ENCODE data around the gene FAM149A. TPM values are rescaled to one million over a fixed set of nuclear protein-coding genes. Genes with fewer than 3 reads are reported as not detected.

Gene FAM149A
- total RNA-seq, 1 donor from 2014 or later = 6.8 TPM

DNA sequence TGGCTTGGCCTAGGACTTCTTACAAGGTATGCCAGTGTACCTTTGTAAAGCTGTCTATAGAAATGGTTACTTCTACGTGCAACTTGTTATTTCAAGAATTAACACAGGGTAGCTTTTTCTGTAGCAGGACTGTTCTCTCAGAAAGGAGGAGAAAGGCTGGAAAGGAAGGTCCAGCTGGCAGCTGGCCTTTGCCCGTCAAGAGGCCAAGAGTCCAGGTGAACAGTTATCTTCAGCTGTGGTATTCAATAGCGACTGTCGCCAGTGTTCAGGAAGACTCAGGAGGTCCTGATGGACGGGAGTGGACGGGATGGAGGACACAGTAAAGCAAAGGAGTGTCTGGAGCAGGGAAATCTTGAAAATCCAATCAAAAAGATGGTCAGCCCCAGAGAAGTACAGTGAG, 91.6 kb downstream of the FAM149A start:
- H3K9me3 ChIP-seq (ENCODE audit: control insufficient read depth in 3 of 3, low read length in 3 of 3) = no peaks in the 10 kb centered on the region
- H3K36me3 ChIP-seq (ENCODE audit: control insufficient read depth in 3 of 3, insufficient read depth in 3 of 3, low read length in 3 of 3) = peaks cover 5 to 30% (median 12%) of the 10 kb centered on the region in 3 donors
- no peaks in the 10 kb centered on the region for H3K27me3 ChIP-seq (ENCODE audit: control insufficient read depth in 3 of 3, insufficient read depth in 3 of 3, low read length in 3 of 3)
- H3K4me1 ChIP-seq (ENCODE audit: control insufficient read depth in 3 of 3, insufficient read depth in 3 of 3, low read length in 3 of 3) = peaks cover 5 to 21% (median 10%) of the 10 kb centered on the region in 3 donors
- no peak overlapping the region for H3K27ac ChIP-seq (ENCODE audit: low read depth, low read length)
- H3K9ac ChIP-seq (ENCODE audit: low read depth in 1 of 3, low read length in 3 of 3) = no peak overlapping the region
- no peak overlapping the region for H3K4me3 ChIP-seq (ENCODE audit: low read length in 3 of 3)

DNA sequence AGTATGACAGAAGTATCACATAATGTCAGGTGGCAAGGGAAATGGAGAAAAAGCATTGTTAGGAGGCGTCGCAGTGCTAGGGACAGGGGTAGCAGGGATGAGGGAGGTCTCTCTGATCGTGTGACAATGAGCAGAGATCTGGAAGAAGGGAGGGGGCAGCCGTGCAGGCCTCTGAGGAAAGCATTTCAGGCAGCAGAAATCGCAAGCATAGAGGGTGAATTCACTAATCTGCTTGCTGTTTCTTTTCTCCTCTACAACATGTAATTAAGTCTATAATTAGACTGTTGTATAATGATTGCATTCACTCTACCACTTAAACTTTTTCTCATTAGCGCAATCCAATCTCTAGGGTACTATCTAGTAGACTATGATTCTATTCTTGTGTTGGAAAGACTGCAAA, 96.0 kb downstream of the FAM149A start:
- no peak overlapping the region for H3K9ac ChIP-seq (ENCODE audit: low read depth in 1 of 3, low read length in 3 of 3)
- no peaks in the 10 kb centered on the region for H3K4me1 ChIP-seq (ENCODE audit: control insufficient read depth in 3 of 3, insufficient read depth in 3 of 3, low read length in 3 of 3)
- no peak overlapping the region for H3K4me3 ChIP-seq (ENCODE audit: low read length in 3 of 3)
- no peaks in the 10 kb centered on the region for H3K9me3 ChIP-seq (ENCODE audit: control insufficient read depth in 3 of 3, low read length in 3 of 3)
- no peak overlapping the region for H3K27ac ChIP-seq (ENCODE audit: low read depth, low read length)
- H3K27me3 ChIP-seq (ENCODE audit: control insufficient read depth in 3 of 3, insufficient read depth in 3 of 3, low read length in 3 of 3) = no peaks in the 10 kb centered on the region
- H3K36me3 ChIP-seq (ENCODE audit: control insufficient read depth in 3 of 3, insufficient read depth in 3 of 3, low read length in 3 of 3) = peaks cover under 1 to 31% (median 13%) of the 10 kb centered on the region in 3 donors

DNA sequence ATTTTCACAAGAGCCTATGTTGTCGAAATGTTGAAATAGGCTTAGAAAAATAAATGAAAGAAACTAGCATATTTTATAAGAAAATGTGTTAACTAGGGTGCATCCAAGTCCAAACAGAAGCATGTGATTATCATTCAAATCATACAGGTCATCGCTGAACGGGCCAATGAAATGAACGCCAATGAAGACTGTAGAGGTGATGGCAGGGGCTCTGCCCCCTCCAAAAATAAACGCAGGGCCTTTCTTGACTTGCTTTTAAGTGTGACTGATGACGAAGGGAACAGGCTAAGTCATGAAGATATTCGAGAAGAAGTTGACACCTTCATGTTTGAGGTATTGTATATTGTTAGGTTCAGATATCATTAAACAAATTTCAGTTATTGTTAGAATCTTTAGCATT, 96.5 kb downstream of the FAM149A start:
- peaks cover 0 to 29% (median 14%) of the 10 kb centered on the region in 3 donors for H3K36me3 ChIP-seq (ENCODE audit: control insufficient read depth in 3 of 3, insufficient read depth in 3 of 3, low read length in 3 of 3)
- H3K9me3 ChIP-seq (ENCODE audit: control insufficient read depth in 3 of 3, low read length in 3 of 3) = no peaks in the 10 kb centered on the region
- no peak overlapping the region for H3K4me3 ChIP-seq (ENCODE audit: low read length in 3 of 3)
- H3K27me3 ChIP-seq (ENCODE audit: control insufficient read depth in 3 of 3, insufficient read depth in 3 of 3, low read length in 3 of 3) = no peaks in the 10 kb centered on the region
- H3K4me1 ChIP-seq (ENCODE audit: control insufficient read depth in 3 of 3, insufficient read depth in 3 of 3, low read length in 3 of 3) = no peaks in the 10 kb centered on the region
- H3K27ac ChIP-seq (ENCODE audit: low read depth, low read length) = no peak overlapping the region
- H3K9ac ChIP-seq (ENCODE audit: low read depth in 1 of 3, low read length in 3 of 3) = no peak overlapping the region

DNA sequence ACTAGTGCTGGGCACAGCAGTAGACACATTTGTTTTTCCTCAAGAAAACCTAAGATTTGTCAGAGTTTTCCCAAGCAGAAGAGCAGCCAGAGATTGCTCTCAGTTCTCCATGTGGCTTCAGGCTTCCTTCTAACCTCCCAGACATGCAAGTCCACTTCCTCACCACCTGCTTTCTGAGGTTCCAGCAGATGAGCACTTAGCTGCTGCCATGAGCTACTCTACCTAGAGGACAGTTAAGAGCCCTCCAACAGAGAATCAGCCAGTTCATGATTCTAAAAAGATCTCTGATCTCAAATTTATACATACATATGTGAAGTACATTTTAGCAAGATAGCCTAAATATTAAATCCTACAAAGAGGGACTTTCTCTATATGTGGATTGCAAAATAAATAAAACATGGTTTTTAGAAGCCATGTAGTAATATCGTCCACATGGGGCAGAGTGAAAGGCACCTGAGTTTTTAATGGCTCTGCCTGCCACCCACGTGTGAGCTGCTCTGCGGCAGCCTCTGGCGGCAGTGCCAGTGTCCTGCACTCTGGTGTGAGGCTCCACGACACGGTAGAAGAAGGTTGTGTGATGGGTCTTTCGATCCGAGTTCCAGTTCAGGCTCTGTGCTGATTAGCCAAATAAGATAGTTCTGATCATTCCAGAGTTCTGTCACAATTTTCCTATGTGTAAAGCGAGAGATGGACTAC, 97.2 kb downstream of the FAM149A start:
- no peak overlapping the region for H3K4me3 ChIP-seq (ENCODE audit: low read length in 3 of 3)
- H3K9me3 ChIP-seq (ENCODE audit: control insufficient read depth in 3 of 3, low read length in 3 of 3) = no peaks in the 10 kb centered on the region
- peaks cover 0 to 25% (median 14%) of the 10 kb centered on the region in 3 donors for H3K36me3 ChIP-seq (ENCODE audit: control insufficient read depth in 3 of 3, insufficient read depth in 3 of 3, low read length in 3 of 3)
- no peaks in the 10 kb centered on the region for H3K27me3 ChIP-seq (ENCODE audit: control insufficient read depth in 3 of 3, insufficient read depth in 3 of 3, low read length in 3 of 3)
- no peak overlapping the region for H3K27ac ChIP-seq (ENCODE audit: low read depth, low read length)
- H3K9ac ChIP-seq (ENCODE audit: low read depth in 1 of 3, low read length in 3 of 3) = no peak overlapping the region
- H3K4me1 ChIP-seq (ENCODE audit: control insufficient read depth in 3 of 3, insufficient read depth in 3 of 3, low read length in 3 of 3) = no peaks in the 10 kb centered on the region

DNA sequence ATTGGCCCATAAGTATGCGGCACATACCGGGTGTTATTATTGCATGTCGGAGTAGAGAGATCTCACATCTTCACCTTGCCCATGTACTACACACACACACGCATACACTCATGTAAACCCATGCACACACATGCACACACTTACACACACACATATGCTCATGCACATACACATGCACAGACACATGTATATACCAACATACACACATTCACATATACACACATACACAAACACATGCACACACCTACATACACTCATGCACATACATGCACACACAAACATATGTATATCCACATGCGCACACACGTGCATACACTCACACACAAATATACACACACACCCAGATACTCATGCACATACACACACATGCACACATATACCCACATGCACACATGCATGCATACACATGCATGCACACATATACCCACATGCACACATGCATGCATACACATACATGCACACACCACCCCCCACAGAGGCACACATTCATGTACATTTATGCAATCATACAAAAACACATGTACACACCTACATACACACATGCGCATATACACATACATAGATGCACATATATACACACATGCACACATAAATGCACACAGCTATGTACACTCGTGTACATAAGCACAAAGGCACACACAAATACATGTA, 98.1 kb downstream of the FAM149A start:
- Histone ChIP-seq H3K9ac (ENCODE audit: low read depth in 1 of 3, low read length in 3 of 3) (no peak overlapping the region), H3K27me3 (ENCODE audit: control insufficient read depth in 3 of 3, insufficient read depth in 3 of 3, low read length in 3 of 3) (no peaks in the 10 kb centered on the region), H3K9me3 (ENCODE audit: control insufficient read depth in 3 of 3, low read length in 3 of 3) (no peaks in the 10 kb centered on the region), H3K4me1 (ENCODE audit: control insufficient read depth in 3 of 3, insufficient read depth in 3 of 3, low read length in 3 of 3) (no peaks in the 10 kb centered on the region), H3K27ac (ENCODE audit: low read depth, low read length) (no peak overlapping the region), H3K4me3 (ENCODE audit: low read length in 3 of 3) (no peak overlapping the region), H3K36me3 (ENCODE audit: control insufficient read depth in 3 of 3, insufficient read depth in 3 of 3, low read length in 3 of 3) (peaks cover 0 to 16% (median 9%) of the 10 kb centered on the region in 3 donors)

DNA sequence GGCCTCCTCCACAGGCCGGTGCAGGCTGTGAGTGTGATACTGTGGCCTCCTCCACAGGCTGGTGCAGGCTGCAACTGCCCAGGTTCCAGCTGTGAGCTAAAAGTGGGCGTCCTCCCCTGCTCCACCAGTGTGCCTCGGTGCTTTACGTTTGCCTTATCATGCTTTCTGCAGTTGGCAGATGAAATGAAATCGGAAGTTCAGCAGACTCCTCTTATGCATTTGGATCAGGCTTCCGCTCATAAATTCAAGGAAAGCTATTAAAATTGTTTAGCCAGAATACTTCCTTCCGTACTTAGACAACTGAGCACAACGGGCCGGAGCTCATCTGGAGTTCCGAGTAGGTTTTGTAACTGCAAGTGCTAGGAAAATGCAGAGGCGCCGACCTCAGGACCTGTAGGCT, 98.9 kb downstream of the FAM149A start:
- peaks cover 0 to 12% (median 7%) of the 10 kb centered on the region in 3 donors for H3K36me3 ChIP-seq (ENCODE audit: control insufficient read depth in 3 of 3, insufficient read depth in 3 of 3, low read length in 3 of 3)
- no peak overlapping the region for H3K4me3 ChIP-seq (ENCODE audit: low read length in 3 of 3)
- H3K9me3 ChIP-seq (ENCODE audit: control insufficient read depth in 3 of 3, low read length in 3 of 3) = no peaks in the 10 kb centered on the region
- no peaks in the 10 kb centered on the region for H3K27me3 ChIP-seq (ENCODE audit: control insufficient read depth in 3 of 3, insufficient read depth in 3 of 3, low read length in 3 of 3)
- no peaks in the 10 kb centered on the region for H3K4me1 ChIP-seq (ENCODE audit: control insufficient read depth in 3 of 3, insufficient read depth in 3 of 3, low read length in 3 of 3)
- no peak overlapping the region for H3K27ac ChIP-seq (ENCODE audit: low read depth, low read length)
- H3K9ac ChIP-seq (ENCODE audit: low read depth in 1 of 3, low read length in 3 of 3) = no peak overlapping the region

DNA sequence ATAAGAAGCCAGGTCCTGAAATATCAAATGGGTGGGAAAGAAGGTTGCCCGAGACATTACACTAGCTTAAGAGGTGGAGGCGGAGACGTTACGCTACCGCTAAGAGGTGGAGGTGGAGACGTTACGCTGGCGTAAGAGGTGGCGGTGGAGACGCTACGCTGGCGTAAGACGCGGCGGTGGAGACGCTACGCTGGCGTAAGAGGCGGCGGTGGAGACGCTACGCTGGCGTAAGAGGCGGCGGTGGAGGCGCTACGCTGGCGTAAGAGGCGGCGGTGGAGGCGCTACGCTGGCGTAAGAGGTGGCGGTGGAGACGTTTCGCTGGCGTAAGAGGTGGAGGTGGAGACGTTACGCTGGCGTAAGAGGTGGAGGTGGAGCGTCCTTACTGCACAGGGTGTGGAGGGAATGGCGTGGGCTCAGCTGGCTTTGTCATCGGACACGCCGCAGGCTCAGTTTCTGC, 99.6 kb downstream of the FAM149A start:
- Histone ChIP-seq H3K27ac (ENCODE audit: low read depth, low read length) (no peak overlapping the region), H3K9me3 (ENCODE audit: control insufficient read depth in 3 of 3, low read length in 3 of 3) (peaks cover 0 to 2% (median 0%) of the 10 kb centered on the region in 3 donors), H3K27me3 (ENCODE audit: control insufficient read depth in 3 of 3, insufficient read depth in 3 of 3, low read length in 3 of 3) (no peaks in the 10 kb centered on the region), H3K4me1 (ENCODE audit: control insufficient read depth in 3 of 3, insufficient read depth in 3 of 3, low read length in 3 of 3) (no peaks in the 10 kb centered on the region), H3K36me3 (ENCODE audit: control insufficient read depth in 3 of 3, insufficient read depth in 3 of 3, low read length in 3 of 3) (peaks cover 0 to 11% (median 11%) of the 10 kb centered on the region in 3 donors), H3K9ac (ENCODE audit: low read depth in 1 of 3, low read length in 3 of 3) (no peak overlapping the region), H3K4me3 (ENCODE audit: low read length in 3 of 3) (peak overlapping the region; percentile 23 to 53 (median 24))

DNA sequence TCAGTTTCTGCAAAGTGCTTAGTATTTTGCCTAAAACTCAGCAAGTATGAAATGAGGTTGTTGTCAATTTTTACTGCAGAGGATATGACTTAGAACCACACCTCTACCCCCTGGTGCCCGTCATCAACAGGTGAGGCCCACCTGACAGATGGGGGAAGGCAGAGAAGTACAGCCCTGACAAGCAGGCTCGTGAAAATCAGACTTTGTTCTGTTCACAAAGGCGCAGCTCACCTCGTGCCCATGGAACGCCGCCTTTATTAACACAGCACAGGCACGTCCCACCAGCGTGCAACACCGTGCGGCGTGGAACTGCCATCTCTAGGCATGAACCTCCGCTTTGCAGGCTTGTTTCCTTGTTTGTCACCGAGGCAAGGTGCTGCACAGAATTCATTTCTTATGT, 100.2 kb downstream of the FAM149A start:
- Histone ChIP-seq H3K9ac (ENCODE audit: low read depth in 1 of 3, low read length in 3 of 3) (no peak overlapping the region), H3K4me3 (ENCODE audit: low read length in 3 of 3) (peak overlapping the region in 1 of 3 donors; percentile 23), H3K27me3 (ENCODE audit: control insufficient read depth in 3 of 3, insufficient read depth in 3 of 3, low read length in 3 of 3) (no peaks in the 10 kb centered on the region), H3K36me3 (ENCODE audit: control insufficient read depth in 3 of 3, insufficient read depth in 3 of 3, low read length in 3 of 3) (peaks cover 0 to 14% (median 14%) of the 10 kb centered on the region in 3 donors), H3K27ac (ENCODE audit: low read depth, low read length) (no peak overlapping the region), H3K4me1 (ENCODE audit: control insufficient read depth in 3 of 3, insufficient read depth in 3 of 3, low read length in 3 of 3) (no peaks in the 10 kb centered on the region), H3K9me3 (ENCODE audit: control insufficient read depth in 3 of 3, low read length in 3 of 3) (peaks cover 0 to 3% (median 0%) of the 10 kb centered on the region in 3 donors)

DNA sequence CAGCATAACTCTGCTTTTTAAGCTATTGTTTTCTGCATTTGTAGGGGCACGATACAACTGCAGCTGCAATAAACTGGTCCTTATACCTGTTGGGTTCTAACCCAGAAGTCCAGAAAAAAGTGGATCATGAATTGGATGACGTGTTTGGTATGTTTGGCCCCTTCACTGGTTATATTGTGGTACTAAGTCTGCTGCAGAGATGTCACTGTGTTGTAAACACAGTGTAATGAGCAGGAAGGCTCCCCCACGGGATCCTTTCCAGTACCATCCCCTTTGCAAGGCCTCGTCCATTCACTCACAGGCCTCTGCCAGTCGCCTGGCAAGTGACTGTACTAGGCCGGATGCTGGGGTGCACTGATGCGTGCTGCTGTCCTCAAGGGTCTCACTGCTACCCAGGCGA, 100.7 kb downstream of the FAM149A start:
- Histone ChIP-seq H3K4me3 (ENCODE audit: low read length in 3 of 3) (no peak overlapping the region), H3K9me3 (ENCODE audit: control insufficient read depth in 3 of 3, low read length in 3 of 3) (peaks cover 0 to 3% (median 0%) of the 10 kb centered on the region in 3 donors), H3K9ac (ENCODE audit: low read depth in 1 of 3, low read length in 3 of 3) (no peak overlapping the region), H3K27me3 (ENCODE audit: control insufficient read depth in 3 of 3, insufficient read depth in 3 of 3, low read length in 3 of 3) (no peaks in the 10 kb centered on the region), H3K4me1 (ENCODE audit: control insufficient read depth in 3 of 3, insufficient read depth in 3 of 3, low read length in 3 of 3) (no peaks in the 10 kb centered on the region), H3K36me3 (ENCODE audit: control insufficient read depth in 3 of 3, insufficient read depth in 3 of 3, low read length in 3 of 3) (peaks cover 0 to 19% (median 14%) of the 10 kb centered on the region in 3 donors), H3K27ac (ENCODE audit: low read depth, low read length) (no peak overlapping the region)

DNA sequence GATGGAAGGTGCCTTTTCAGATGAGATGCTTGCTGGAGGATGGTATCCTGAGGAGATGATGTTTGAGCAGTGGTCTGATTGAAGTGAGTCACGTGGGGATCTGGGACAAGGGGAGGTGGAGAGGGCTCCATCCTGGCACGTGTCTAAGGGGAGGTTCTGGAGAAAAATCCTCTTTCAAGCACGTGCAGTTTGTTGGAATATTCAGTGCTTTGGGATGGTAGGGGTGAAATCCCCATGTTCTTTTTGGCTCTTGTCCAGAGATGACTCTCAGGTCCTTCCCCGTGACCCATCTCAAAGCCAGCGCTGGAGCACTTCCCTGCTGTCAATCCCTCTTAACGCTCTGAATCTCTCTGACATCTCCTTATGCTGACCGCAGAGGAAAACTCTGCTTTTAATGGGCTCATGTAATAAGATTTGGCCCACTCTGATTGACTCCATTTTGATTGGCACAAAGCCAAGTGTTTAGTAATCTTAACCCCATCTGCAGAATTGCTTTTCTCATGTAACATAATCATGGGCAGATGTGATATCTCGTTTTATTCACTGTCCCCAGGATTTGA, 112.0 kb downstream of the FAM149A start:
- Histone ChIP-seq H3K27ac (ENCODE audit: low read depth, low read length) (no peak overlapping the region), H3K27me3 (ENCODE audit: control insufficient read depth in 3 of 3, insufficient read depth in 3 of 3, low read length in 3 of 3) (no peaks in the 10 kb centered on the region), H3K9ac (ENCODE audit: low read depth in 1 of 3, low read length in 3 of 3) (no peak overlapping the region), H3K4me1 (ENCODE audit: control insufficient read depth in 3 of 3, insufficient read depth in 3 of 3, low read length in 3 of 3) (no peaks in the 10 kb centered on the region), H3K9me3 (ENCODE audit: control insufficient read depth in 3 of 3, low read length in 3 of 3) (no peaks in the 10 kb centered on the region), H3K4me3 (ENCODE audit: low read length in 3 of 3) (no peak overlapping the region), H3K36me3 (ENCODE audit: control insufficient read depth in 3 of 3, insufficient read depth in 3 of 3, low read length in 3 of 3) (no peaks in the 10 kb centered on the region)
